HTR-8/SVneo (cell line): ENCODE measurements around the gene TXLNA.
"Not testable (repeated sequence)": the region's sequence is repeated elsewhere in the genome, so short reads cannot be mapped to it uniquely, and the experiment has no call there.

Source experiments
- DNase-seq: peaks from one replicate; pipeline ENCODE4 v3.0.0; 2011; ENCODE audit warnings: low spot score, mixed read lengths; ENCODE audit not compliant: insufficient read length
- FAIRE-seq: peaks from 2 replicates; lab custom pipeline; 2011; peaks lifted over from hg19 to GRCh38; lab: Jason Lieb, UNC

Gene TXLNA

GRCh38 chr1:32179443-32180185 is at the start of gene TXLNA:
Gene TXLNA, plus strand, starts transcription at chr1:32179675. Its CDS starts 671 bp downstream, at chr1:32180346.
- DNase-seq (peak; percentile 89), FAIRE-seq (peak; percentile 91)

GRCh38 chr1:32133950-32134280 is 45.6 kb upstream of the TXLNA start:
- FAIRE-seq, DNase-seq: not testable (repeated sequence)

DNA sequence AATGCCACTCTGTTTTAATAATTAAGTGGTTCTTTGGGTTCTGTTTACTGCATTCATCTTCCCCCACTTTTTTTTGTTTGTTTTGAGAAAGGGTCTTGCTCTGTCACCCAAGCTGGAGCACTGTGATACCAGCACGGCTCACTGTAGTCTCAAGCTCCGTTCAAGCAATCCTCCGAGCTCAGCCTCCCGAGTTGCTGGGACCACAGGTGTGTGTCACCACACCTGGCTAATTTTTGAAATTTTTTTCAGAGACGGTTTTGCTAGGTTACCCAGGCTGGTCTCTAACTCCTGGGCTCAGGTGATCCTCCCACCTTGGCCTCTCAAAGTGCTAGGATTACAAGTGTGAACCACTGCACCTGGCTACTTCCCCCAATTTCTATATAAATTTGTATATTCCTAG is 42.4 kb upstream of the TXLNA start:
- no peak for DNase-seq
- no peak for FAIRE-seq

GRCh38 chr1:32138965-32139364 is 40.5 kb upstream of the TXLNA start:
- peak; percentile 51 for DNase-seq
- no peak for FAIRE-seq

DNA sequence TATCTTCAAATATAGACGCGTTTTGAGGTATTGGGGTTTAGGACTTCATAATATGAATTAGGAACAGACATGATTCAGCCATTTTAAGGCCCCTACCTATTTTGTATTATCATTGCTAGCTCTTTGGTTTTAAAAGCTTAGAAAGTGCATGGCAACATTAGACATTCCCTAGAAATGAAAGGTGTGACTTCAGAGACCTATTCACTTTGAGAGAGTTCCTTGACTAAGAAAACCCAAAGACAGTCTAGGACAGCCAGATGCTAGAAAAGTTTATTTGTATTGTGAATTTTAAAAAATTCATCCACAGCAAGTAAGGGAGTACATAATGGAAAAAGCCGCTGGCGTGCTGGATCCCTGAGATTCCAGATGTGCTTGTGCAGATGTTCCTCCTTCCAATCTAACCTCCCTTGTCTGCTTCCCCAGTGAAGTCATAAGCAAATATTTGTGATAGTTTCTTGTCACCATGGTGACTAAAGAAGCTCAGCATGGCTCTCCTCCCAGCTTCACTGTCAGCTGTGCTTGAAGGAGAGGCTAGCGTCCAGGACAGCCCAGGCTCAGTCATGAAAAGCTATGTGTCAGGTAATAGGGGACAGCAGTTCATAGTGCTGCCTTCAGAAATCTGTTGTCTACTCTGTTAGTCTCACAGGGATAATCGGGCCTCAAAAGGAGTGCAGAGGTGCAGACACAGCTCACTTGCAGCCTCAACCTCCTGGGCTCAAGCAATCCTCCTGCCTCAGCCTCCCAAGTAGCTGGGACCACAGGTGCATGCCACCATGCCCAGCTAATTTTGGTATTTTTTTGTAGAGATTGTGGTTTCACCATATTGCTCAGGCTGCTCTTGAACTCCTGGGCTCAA is 36.8 kb upstream of the TXLNA start:
- DNase-seq (no peak), FAIRE-seq (no peak)

DNA sequence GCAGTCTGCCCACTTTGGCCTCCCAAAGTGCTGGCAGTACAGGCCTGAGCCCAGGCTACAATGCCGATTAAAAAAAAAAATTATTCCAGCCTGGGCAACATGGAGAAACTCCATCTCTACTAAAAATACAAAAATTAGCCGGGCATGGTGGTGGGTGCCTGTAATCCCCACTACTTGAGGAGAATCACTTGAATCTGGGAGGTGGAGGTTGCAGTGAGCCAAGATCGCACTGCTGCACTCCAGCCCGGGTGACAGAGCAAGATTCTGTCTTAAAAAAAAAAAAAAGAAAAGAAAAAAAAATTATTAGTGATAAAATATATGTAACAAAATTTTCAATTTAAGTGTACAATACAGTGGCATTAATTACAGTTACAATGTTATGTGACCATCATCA is 36.2 kb upstream of the TXLNA start:
- not testable (repeated sequence) for FAIRE-seq

DNA sequence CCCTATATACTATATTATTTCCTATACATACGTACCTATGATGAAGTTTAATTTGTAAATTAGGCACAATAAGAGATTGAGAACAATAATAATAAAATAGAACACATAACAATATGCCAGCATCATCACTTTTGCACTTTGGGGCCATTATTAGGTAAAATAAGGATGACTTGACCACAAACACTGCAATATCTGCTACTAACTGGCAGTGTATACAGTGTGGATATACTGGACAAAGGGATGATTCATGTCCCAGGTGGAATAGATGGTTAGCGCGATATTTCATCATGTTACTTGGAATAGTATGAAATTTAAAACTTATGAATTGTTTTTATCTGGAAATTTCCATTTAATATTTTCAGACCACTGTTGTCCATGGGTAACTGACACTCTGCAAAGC is 35.4 kb upstream of the TXLNA start:
- no peak for FAIRE-seq
- no peak for DNase-seq

More for the DNA sequence above, 36.2 kb upstream of the TXLNA start:
- DNase-seq: not testable (repeated sequence)

DNA sequence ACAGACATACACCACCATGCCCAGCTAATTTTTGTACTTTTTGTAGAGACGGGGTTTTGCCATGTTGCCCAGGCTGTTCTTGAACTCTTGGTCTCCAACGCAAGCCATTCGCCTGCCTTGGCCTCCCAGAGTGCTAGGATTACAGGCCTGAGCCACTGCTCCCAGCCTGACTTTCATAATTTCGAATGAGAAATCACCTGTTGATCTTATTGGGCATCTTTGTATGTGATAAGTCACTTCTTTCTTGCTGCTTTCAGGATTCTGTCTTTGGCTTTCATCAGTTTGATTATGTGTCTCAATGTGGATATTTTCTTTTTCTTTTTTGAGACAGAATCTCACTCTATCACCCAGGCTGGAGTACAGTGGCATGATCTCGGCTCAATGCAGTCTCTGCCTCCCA is 31.7 kb upstream of the TXLNA start:
- FAIRE-seq: not testable (repeated sequence)

DNA sequence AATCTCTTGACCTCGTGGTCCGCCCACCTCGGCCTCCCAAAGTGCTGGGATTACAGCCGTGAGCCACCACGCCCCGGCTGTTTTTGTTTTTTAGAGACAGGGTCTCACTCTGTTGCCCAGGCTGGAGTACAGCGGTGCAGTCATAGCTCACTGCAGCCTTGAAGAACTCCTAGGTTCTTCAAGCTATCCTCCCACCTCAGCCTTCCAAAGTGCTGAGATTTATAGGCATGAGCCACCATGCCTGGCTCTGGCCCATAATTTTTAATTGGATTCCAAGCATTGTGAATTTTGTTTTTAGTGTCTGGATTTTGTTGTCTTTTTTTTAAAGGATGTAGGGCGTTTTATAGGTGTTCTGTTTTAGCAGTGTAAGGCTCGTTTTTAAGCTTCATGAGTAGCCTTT is 28.6 kb upstream of the TXLNA start:
- FAIRE-seq: no peak
- DNase-seq: no peak

More for the DNA sequence above, 31.7 kb upstream of the TXLNA start:
- not testable (repeated sequence) for DNase-seq

DNA sequence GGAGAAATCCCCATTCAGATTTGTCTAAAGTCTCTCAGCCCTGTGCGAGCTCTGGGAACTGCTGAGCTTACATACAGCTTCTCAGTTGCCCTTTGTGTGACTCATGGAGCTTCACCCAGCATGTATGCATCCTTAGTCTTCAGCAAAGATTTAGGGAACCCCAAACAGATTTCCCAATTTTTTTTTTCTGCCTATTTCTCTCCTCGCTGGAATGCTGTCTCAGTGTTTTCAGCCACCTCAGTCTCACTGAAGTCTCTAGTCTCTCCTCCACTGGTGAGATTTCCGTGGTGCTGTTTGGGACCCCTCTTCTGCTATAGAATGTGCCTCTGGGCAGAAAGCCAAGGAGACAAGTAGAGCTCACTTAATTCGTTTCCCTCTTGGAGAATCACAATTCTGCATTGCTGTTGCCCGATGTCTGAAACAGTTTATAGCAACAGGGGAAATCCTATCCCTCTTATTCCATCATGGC is 28.1 kb upstream of the TXLNA start:
- FAIRE-seq (no peak), DNase-seq (peak; percentile 27)

GRCh38 chr1:32159189-32159588 is 20.3 kb upstream of the TXLNA start:
- DNase-seq: no peak
- no peak for FAIRE-seq

GRCh38 chr1:32163405-32163804 is 16.1 kb upstream of the TXLNA start:
- no peak for DNase-seq

DNA sequence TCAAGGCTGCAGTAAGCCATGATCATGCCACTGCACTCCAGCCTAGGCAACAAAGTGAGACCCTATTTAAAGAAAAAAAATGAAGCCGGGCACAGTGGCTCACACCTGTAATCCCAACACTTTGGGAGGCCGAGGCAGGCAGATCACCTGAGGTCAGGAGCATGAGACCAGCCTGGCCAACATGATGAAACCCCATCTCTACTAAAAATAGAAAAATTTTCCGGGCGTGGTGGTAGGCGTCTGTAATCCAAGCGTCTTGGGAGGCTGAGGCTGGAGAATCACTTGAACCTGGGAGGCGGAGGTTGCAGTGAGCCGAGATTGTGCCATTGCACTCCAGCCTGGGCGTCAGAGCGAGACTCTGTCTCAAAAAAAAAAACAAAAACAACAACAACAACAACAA is 13.8 kb upstream of the TXLNA start:
- not testable (repeated sequence) for FAIRE-seq, DNase-seq

More at GRCh38 chr1:32163405-32163804, 16.1 kb upstream of the TXLNA start:
- no peak for FAIRE-seq

DNA sequence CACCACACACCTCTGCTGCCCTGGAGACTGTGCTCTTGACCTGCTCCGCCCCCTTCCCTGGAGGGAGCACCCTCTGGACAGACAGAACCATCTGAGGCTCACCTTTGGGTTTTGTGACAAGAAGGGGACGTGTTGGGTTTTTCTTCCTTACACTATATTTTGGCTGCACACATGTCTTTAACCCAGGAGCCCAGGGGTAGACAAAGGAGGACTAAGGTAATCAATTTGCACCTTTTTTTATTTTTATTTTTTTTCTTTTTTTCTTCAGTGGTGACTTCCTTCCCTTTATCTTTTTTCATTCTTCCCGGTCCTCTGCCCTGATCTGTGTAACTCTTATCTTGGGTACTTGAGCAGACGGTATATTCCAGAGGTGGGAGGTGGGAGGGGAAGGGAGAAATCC is 8.5 kb upstream of the TXLNA start:
- no peak for DNase-seq
- FAIRE-seq: no peak

DNA sequence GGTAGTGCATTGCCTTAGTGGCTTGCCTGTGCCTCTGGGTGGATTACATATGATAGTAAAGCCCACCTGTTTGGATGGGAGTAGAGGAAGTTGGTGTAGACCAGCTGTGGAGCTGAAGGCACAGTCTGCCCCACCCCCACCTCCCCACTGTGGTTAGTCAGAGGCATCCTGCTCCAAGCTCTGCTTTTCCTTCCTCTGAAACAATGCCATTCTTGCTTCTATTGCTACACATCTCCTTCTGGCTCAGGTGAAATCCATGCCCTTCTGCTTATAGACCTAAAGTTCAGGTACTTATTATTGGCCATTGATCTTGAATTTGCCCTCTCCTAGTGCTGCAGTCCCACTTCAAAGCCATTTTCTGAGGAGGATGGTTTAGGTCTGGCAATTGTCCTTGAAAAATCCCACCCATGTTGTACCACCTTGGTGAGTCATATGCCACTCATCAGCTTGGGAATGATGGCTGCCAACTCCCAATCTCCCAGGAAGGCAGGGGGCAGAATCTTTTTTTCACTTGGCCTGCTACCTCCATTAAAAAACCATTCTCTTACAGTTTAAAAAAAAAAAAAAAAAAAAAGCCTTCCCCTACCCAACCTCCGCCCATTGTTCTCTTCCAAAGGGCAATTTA is 6.7 kb upstream of the TXLNA start:
- FAIRE-seq (no peak), DNase-seq (no peak)

- DNase-seq: no peak
- FAIRE-seq: no peak
These were observed 889 bp upstream of the TXLNA start for GRCh38 chr1:32178380-32179192.

- FAIRE-seq (no peak), DNase-seq (no peak)
These were observed 357 bp upstream of the TXLNA start for GRCh38 chr1:32179193-32179442.

GRCh38 chr1:32180186-32181060 is 948 bp downstream of the TXLNA start:
- no peak for FAIRE-seq
- DNase-seq: peak; percentile 28

DNA sequence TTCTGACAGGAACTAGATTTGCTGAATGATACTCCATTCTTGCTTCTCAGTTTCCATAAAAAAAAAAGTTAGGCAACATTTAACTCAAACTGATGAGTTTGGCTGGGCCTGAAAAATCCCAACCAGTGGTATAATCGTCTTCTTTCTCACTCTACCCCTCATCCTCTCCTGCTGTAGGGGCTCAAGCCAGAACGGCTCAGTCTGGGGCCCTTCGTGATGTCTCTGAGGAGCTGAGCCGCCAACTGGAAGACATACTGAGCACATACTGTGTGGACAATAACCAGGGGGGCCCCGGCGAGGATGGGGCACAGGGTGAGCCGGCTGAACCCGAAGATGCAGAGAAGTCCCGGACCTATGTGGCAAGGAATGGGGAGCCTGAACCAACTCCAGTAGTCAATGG is 1.6 kb downstream of the TXLNA start:
- FAIRE-seq (no peak), DNase-seq (no peak)
